DND-41 (cell line): ENCODE results near the gene SLC1A2.

Experiments used
- ATAC-seq: fragments of 200-7000 bp; cut with Tn5 transposase; 3 replicates; pipeline ENCODE4 v1.9.1; 2021; ENCODE audit warnings: low read depth; ENCODE audit not compliant: insufficient read depth
- DNase-seq: peaks from one replicate; pipeline ENCODE4 v3.0.0-alpha.2; 2020
- H2AFZ ChIP-seq: 2 replicates; pipeline ENCODE4 v1.6.0; 2012; ENCODE audit warnings: low read depth, low read length
- H3K27ac ChIP-seq: 2 replicates; pipeline ENCODE4 v1.5.1; 2012; ENCODE audit warnings: low read length, inconsistent platforms
- H3K27me3 ChIP-seq: fragments of 200-600 bp; sonication (generic); 2 replicates; pipeline ENCODE4 v1.6.0; 2012; ENCODE audit warnings: low read length, mild to moderate bottlenecking, inconsistent platforms; ENCODE audit not compliant: insufficient read depth, poor library complexity
- H3K36me3 ChIP-seq: 2 replicates; pipeline ENCODE4 v1.5.1; 2012; ENCODE audit warnings: low read length, inconsistent platforms; ENCODE audit not compliant: insufficient read depth
- H3K4me1 ChIP-seq: 2 replicates; pipeline ENCODE4 v1.5.1; 2012; ENCODE audit warnings: mild to moderate bottlenecking, low read length; ENCODE audit not compliant: insufficient read depth
- H3K4me2 ChIP-seq: 2 replicates; pipeline ENCODE4 v1.6.0; 2012; ENCODE audit warnings: mild to moderate bottlenecking, moderate library complexity, low read length, inconsistent platforms; ENCODE audit not compliant: insufficient read depth
- H3K4me3 ChIP-seq, 2 experiments: fragments of 200-600 bp in 1 of 2; shearing (Covaris generic) in 1 of 2; 2 replicates each; pipeline ENCODE4 v1.5.1; 2012 to 2016; ENCODE audit warnings: inconsistent platforms in 2 of 2, low read length in 2 of 2, mild to moderate bottlenecking in 2 of 2, low read depth in 1 of 2, moderate library complexity in 1 of 2
- H3K79me2 ChIP-seq: 2 replicates; pipeline ENCODE4 v1.6.0; 2012; ENCODE audit warnings: low read length, inconsistent platforms; ENCODE audit not compliant: insufficient read depth
- H3K9ac ChIP-seq: 2 replicates; pipeline ENCODE4 v1.6.0; 2012; ENCODE audit warnings: low read depth, mild to moderate bottlenecking, inconsistent platforms, low read length, moderate library complexity
- H3K9me3 ChIP-seq: 2 replicates; pipeline ENCODE4 v1.5.1; 2012; ENCODE audit warnings: low read length, moderate library complexity, mild to moderate bottlenecking, inconsistent platforms; ENCODE audit not compliant: insufficient read depth, severe bottlenecking
- H4K20me1 ChIP-seq: 2 replicates; pipeline ENCODE4 v1.6.0; 2012; ENCODE audit warnings: low read length; ENCODE audit not compliant: insufficient read depth
- EZH2 ChIP-seq: IDR thresholded peaks from 3 replicates; pipeline ENCODE4 v1.6.1; 2012; ENCODE audit warnings: borderline replicate concordance, low read depth, mild to moderate bottlenecking, moderate library complexity, low read length, inconsistent platforms; ENCODE audit not compliant: severe bottlenecking
- TF ChIP-seq, protein P1 (sequence below): IDR thresholded peaks from 2 replicates; pipeline ENCODE4 v1.5.1; 2012; ENCODE audit warnings: borderline replicate concordance, low read length, moderate library complexity, mild to moderate bottlenecking; ENCODE audit not compliant: poor library complexity, severe bottlenecking; ENCODE audit errors: extremely low read depth

The SLC1A2 gene

DNA sequence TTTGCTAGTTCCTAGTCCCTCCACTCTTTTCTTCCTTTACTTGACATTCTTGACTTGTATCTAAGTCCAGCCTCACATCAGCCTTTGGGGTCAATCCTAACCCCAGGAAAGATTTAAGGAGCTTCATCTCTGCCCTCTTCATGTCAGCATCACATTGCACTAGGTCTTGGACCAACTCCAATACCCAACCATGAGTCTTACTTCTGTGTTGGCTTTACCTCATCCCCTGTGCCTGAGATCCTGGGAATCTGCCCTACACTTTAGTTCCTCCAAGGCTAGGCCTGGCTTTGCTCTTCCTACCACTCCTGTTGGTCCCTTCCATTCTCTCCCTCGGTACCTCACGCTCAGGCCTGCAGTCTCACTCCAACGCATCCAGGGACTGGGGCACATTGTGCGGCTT, 117.0 kb downstream of the SLC1A2 start:
- Histone ChIP-seq H3K36me3 (no peaks in the 10 kb centered on the region), H3K79me2 (no peaks in the 10 kb centered on the region), H3K4me3 (no peak overlapping the region), H3K9ac (no peak overlapping the region), H4K20me1 (no peaks in the 10 kb centered on the region), H3K27me3 (no peaks in the 10 kb centered on the region), H3K27ac (no peak overlapping the region), H3K4me2 (no peak overlapping the region), H3K9me3 (no peaks in the 10 kb centered on the region), H3K4me1 (no peaks in the 10 kb centered on the region), H2AFZ (no peak overlapping the region)
- DNase-seq (no peak), ATAC-seq (no peak)
- no peak for TF ChIP-seq EZH2
- TF ChIP-seq, protein P1, sequence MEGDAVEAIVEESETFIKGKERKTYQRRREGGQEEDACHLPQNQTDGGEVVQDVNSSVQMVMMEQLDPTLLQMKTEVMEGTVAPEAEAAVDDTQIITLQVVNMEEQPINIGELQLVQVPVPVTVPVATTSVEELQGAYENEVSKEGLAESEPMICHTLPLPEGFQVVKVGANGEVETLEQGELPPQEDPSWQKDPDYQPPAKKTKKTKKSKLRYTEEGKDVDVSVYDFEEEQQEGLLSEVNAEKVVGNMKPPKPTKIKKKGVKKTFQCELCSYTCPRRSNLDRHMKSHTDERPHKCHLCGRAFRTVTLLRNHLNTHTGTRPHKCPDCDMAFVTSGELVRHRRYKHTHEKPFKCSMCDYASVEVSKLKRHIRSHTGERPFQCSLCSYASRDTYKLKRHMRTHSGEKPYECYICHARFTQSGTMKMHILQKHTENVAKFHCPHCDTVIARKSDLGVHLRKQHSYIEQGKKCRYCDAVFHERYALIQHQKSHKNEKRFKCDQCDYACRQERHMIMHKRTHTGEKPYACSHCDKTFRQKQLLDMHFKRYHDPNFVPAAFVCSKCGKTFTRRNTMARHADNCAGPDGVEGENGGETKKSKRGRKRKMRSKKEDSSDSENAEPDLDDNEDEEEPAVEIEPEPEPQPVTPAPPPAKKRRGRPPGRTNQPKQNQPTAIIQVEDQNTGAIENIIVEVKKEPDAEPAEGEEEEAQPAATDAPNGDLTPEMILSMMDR: no peak

GRCh38 chr11:35298369-35298768, 121.0 kb downstream of the SLC1A2 start:
- Histone ChIP-seq H3K9me3 (no peaks in the 10 kb centered on the region), H3K4me3 (no peak overlapping the region), H3K4me1 (no peaks in the 10 kb centered on the region), H4K20me1 (no peaks in the 10 kb centered on the region), H3K79me2 (no peaks in the 10 kb centered on the region), H3K9ac (no peak overlapping the region), H3K27ac (no peak overlapping the region), H3K4me2 (no peak overlapping the region), H3K36me3 (no peaks in the 10 kb centered on the region), H2AFZ (no peak overlapping the region), H3K27me3 (no peaks in the 10 kb centered on the region)
- TF ChIP-seq EZH2: no peak
- TF ChIP-seq, protein P1: no peak
- ATAC-seq (no peak), DNase-seq (no peak)

- H3K79me2 ChIP-seq: no peaks in the 10 kb centered on the region
- TF ChIP-seq EZH2: no peak
- TF ChIP-seq, protein P1: no peak
- DNase-seq (no peak), ATAC-seq (no peak)
- no peaks in the 10 kb centered on the region for H3K4me1 ChIP-seq
- H3K9ac ChIP-seq: no peak overlapping the region
- no peaks in the 10 kb centered on the region for H4K20me1 ChIP-seq
- H3K36me3 ChIP-seq: no peaks in the 10 kb centered on the region
- no peak overlapping the region for H3K27ac ChIP-seq
- no peak overlapping the region for H3K4me3 ChIP-seq
- no peak overlapping the region for H2AFZ ChIP-seq
- H3K4me2 ChIP-seq: no peak overlapping the region
- H3K27me3 ChIP-seq: no peaks in the 10 kb centered on the region
- H3K9me3 ChIP-seq: no peaks in the 10 kb centered on the region
These were observed 123.6 kb downstream of the SLC1A2 start for GRCh38 chr11:35295751-35296150.

DNA sequence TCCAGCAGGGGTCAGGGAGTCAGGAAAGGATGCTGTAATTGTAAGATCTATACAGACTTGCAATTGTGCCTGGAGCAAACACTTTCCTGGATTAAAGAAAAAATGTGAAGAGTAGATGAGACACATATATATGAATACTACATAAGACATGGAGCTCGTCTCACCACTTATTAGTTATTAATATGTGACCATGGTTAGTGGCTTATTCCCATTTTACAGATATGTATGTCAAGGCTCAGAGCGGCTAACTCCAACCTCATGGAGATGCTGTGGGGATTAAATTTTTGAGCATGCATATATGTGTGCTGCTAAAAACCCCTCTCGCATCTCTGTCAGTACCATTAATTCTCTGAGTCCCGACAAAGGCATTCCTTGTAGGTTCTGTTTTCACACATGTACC, 125.7 kb downstream of the SLC1A2 start:
- no peaks in the 10 kb centered on the region for H3K9me3 ChIP-seq
- DNase-seq: no peak

More for the DNA sequence above, 125.7 kb downstream of the SLC1A2 start:
- ATAC-seq: no peak
- H3K79me2 ChIP-seq: no peaks in the 10 kb centered on the region
- no peaks in the 10 kb centered on the region for H3K4me1 ChIP-seq
- no peaks in the 10 kb centered on the region for H3K36me3 ChIP-seq
- no peak overlapping the region for H2AFZ ChIP-seq
- H3K27me3 ChIP-seq: no peaks in the 10 kb centered on the region
- TF ChIP-seq, protein P1: no peak
- no peak for TF ChIP-seq EZH2
- H3K9ac ChIP-seq: no peak overlapping the region
- no peaks in the 10 kb centered on the region for H4K20me1 ChIP-seq
- H3K27ac ChIP-seq: no peak overlapping the region
- H3K4me2 ChIP-seq: no peak overlapping the region
- no peak overlapping the region for H3K4me3 ChIP-seq
